ENCODE data around the gene RELA.

GRCh38 chr11:65680192-65680743 lies 17.6 kb upstream of the RELA start:
- no peak for TF ChIP-seq EZH2 (IDR thresholded peaks at IDR 0.05)
- TF ChIP-seq POLR2AphosphoS5 (IDR thresholded peaks at IDR 0.05; ENCODE audit: borderline replicate concordance, low read depth, low read length), result no peak

Data from SK-N-MC (cell line).